Nucleus accumbens (tissue), 56 donors: ENCODE results near the gene BLVRA.
"Not testable (repeated sequence)": the region's sequence is repeated elsewhere in the genome, so short reads cannot be mapped to it uniquely, and the experiment has no call there.

ENCODE experiments used
- DNase-seq, 56 donors: peaks; one replicate each; lab custom pipeline; 2025; lab: John Stamatoyannopoulos, UW

Gene BLVRA

GRCh38 chr7:43792471-43793150 lies 34.1 kb downstream of the BLVRA start:
- peak in 2 of 56 donors; percentile 2 to 7 for DNase-seq

GRCh38 chr7:43799605-43800004 lies 41.1 kb downstream of the BLVRA start:
- DNase-seq, result no peak

- DNase-seq, result no peak
Observed at GRCh38 chr7:43803865-43804264, 45.4 kb downstream of the BLVRA start.

- no peak for DNase-seq
Observed at GRCh38 chr7:43808410-43808809, 49.9 kb downstream of the BLVRA start.

GRCh38 chr7:43810195-43810941 lies 51.9 kb downstream of the BLVRA start:
- DNase-seq, result not testable (repeated sequence)

- DNase-seq, result no peak
Observed at GRCh38 chr7:43815373-43815772, 56.9 kb downstream of the BLVRA start.

- not testable (repeated sequence) for DNase-seq
Observed at GRCh38 chr7:43816046-43816797, 57.7 kb downstream of the BLVRA start.

- DNase-seq, result not testable (repeated sequence)
Observed at GRCh38 chr7:43823425-43823824, 64.9 kb downstream of the BLVRA start.

GRCh38 chr7:43823941-43824340 lies 65.5 kb downstream of the BLVRA start:
- no peak for DNase-seq

GRCh38 chr7:43824513-43824912 lies 66.0 kb downstream of the BLVRA start:
- DNase-seq, result not testable (repeated sequence)

- no peak for DNase-seq
Observed at GRCh38 chr7:43824963-43825362, 66.5 kb downstream of the BLVRA start.

- no peak for DNase-seq
Observed at GRCh38 chr7:43825391-43825808, 66.9 kb downstream of the BLVRA start.

- not testable (repeated sequence) for DNase-seq
Observed at GRCh38 chr7:43830917-43831316, 72.4 kb downstream of the BLVRA start.

GRCh38 chr7:43834463-43835251 lies 76.2 kb downstream of the BLVRA start:
- no peak for DNase-seq

- no peak for DNase-seq
Observed at GRCh38 chr7:43838201-43838658, 79.8 kb downstream of the BLVRA start.

- DNase-seq, result no peak
Observed at GRCh38 chr7:43843296-43843695, 84.8 kb downstream of the BLVRA start.

- no peak for DNase-seq
Observed at GRCh38 chr7:43844257-43844656, 85.8 kb downstream of the BLVRA start.

- DNase-seq, result no peak
Observed at GRCh38 chr7:43844662-43845061, 86.2 kb downstream of the BLVRA start.

GRCh38 chr7:43847496-43847895 lies 89.0 kb downstream of the BLVRA start:
- DNase-seq, result no peak

- DNase-seq, result no peak
Observed at GRCh38 chr7:43849047-43849446, 90.6 kb downstream of the BLVRA start.
